Motor neuron (in vitro differentiated cells): ENCODE measurements around the gene DNAJC30. TPM values are rescaled to one million over a fixed set of nuclear protein-coding genes. Genes with fewer than 3 reads are reported as not detected.

Source experiments
- ATAC-seq, 8 experiments: fragments of 200-7000 bp; cut with Tn5 transposase; replicated peaks in 6 of 8; 2 replicates each; pipeline ENCODE4 v1.8.0; 2021; ENCODE audit warnings: mild to moderate bottlenecking in 8 of 8, moderate library complexity in 8 of 8
- H3K27ac ChIP-seq, 2 donors: fragments of 250-450 bp; sonication (Bioruptor Pico); 2 replicates each; pipeline ENCODE4 v1.9.0; 2021; ENCODE audit warnings: antibody characterized with exemption in 2 of 2, mild to moderate bottlenecking in 2 of 2, moderate library complexity in 1 of 2
- H3K4me1 ChIP-seq, 2 donors: fragments of 250-450 bp; sonication (Bioruptor Pico); replicated peaks in 1 of 2; 2 replicates each; pipeline ENCODE4 v1.6.1; 2021; ENCODE audit warnings: antibody characterized with exemption in 2 of 2, mild to moderate bottlenecking in 2 of 2, moderate library complexity in 1 of 2
- H3K4me3 ChIP-seq, 5 donors: fragments of 250-450 bp; sonication (Bioruptor Pico); 2 replicates each; pipeline ENCODE4 v1.9.0; 2021; ENCODE audit warnings: antibody characterized with exemption in 5 of 5, mild to moderate bottlenecking in 5 of 5, moderate library complexity in 4 of 5
- WGBS, 10 experiments: fragments of 450-650 bp; shearing (Covaris generic); methylation state at CpG; one replicate each; pipeline ENCODE4 v1.0.0; 2022; 5-methylcytosine and 5-hydroxymethylcytosine counted together
- in situ Hi-C, 9 experiments: fragments of 400-800 bp; cut with MboI; loops; one replicate each; pipeline ENCODE4 v1.15.0; 2021; ENCODE audit warnings: low sequenced_read_pairs in 9 of 9, low pct_unique_long_range_greater_than_20kb in 2 of 9; ENCODE audit not compliant: unreplicated experiment in 9 of 9
- total RNA-seq, 8 experiments: library from RNA; unstranded; fragments of 300-600 nt; gene quantifications; 2 replicates each; pipeline versions ENCODE4 v1.2.3 to v1.2.4, GENCODE V29; 2022

DNAJC30 gene
- total RNA-seq, 8 experiments from 2014 or later, result 5.1 to 13.9 (median 7.8) TPM

- ATAC-seq, result no peak
- Histone ChIP-seq H3K27ac (no peak overlapping the region), H3K4me1 (peaks cover 0 to 5% of the 10 kb centered on the region in 2 donors), H3K4me3 (no peak overlapping the region)
- in situ Hi-C loops, result loop anchor here in 1 of 9 experiments (25.0 kb wide), 1 partner anchor 112 kb away; no protein-coding TSS in a partner anchor
- 0 to 89% (median 14%) methylated on average over 1 to 4 of the region's 9 CpGs; no CpG with 5 or more reads in 5 of the 10 experiments for WGBS, 10 experiments
Measured at GRCh38 chr7:73649576-73649975, 33.7 kb downstream of the DNAJC30 start.

DNA sequence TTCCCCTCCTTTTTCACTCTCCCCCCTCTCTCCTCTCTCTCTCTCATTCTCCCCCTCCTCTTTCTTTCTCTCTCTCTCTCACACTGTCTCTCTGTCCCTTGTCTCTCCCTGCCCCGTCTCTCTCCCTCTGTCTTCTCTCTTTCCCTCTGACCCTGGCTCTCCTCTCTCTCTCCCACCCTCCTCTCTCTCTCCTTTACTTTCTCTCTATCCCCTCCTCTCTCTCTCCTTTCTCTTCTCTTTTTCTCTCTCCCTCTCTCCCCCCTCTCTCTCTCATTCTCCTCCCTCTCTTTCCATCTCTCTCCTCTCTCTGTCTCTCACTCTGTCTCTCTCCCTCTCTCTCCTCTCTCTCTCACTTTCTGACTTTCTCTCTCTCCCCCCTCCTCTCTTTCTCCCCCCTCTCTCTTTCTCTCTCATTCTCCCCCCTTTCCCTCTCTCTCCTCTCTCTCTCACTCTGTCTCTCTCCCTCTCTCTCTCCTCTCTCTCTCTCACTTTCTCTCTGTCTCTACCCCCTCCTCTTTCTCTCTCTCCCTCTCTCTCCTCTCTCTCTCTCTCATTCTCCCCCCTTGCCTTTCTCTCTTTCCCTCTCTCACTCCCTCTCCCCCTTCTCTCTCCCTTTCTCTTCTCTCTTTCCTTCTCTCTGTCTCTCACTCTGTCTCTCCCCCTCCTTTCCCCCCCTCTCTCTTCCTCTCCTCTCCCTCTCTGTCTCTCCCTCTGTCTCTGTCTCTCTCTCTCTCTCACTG, 34.5 kb downstream of the DNAJC30 start:
- no peak overlapping the region for H3K4me3 ChIP-seq
- 26 to 78% (median 49%) methylated on average over 1 of the region's 1 CpG; no CpG with 5 or more reads in 4 of the 10 experiments for WGBS, 10 experiments

GRCh38 chr7:73647725-73648592, 35.3 kb downstream of the DNAJC30 start:
- in situ Hi-C loops, result loop anchor here in 1 of 9 experiments (25.0 kb wide), 1 partner anchor 111 kb away; no protein-coding TSS in a partner anchor
- Histone ChIP-seq H3K27ac (no peak overlapping the region), H3K4me1 (peaks cover 0 to 5% of the 10 kb centered on the region in 2 donors), H3K4me3 (peak overlapping the region; percentile 22 to 34 (median 28))
- WGBS, 10 experiments, result 2% methylated on average over 14 of the region's 62 CpGs; no CpG with 5 or more reads in 9 of the 10 experiments
- ATAC-seq, result peak; percentile 74 to 93 (median 90)

More for the DNA sequence above, 34.5 kb downstream of the DNAJC30 start:
- in situ Hi-C loops, result loop anchor here in 1 of 9 experiments (25.0 kb wide), 1 partner anchor 111 kb away; no protein-coding TSS in a partner anchor
- Histone ChIP-seq H3K4me1 (peaks cover 0 to 5% of the 10 kb centered on the region in 2 donors), H3K27ac (no peak overlapping the region)
- ATAC-seq, result no peak

GRCh38 chr7:73646785-73647724, 36.2 kb downstream of the DNAJC30 start:
- in situ Hi-C loops, result loop anchor here in 1 of 9 experiments (25.0 kb wide), 1 partner anchor 110 kb away; no protein-coding TSS in a partner anchor
- WGBS, 10 experiments, result 29 to 80% methylated on average over 1 of the region's 16 CpGs; no CpG with 5 or more reads in 8 of the 10 experiments
- peak in 6 of 8 experiments; percentile 5 to 29 (median 16) for ATAC-seq
- Histone ChIP-seq H3K27ac (no peak overlapping the region), H3K4me1 (peaks cover 0 to 5% of the 10 kb centered on the region in 2 donors), H3K4me3 (peak overlapping the region in 3 of 5 donors; percentile 25 to 34 (median 28))

- no peak for ATAC-seq
- Histone ChIP-seq H3K27ac (no peak overlapping the region), H3K4me1 (peaks cover 0 to 5% of the 10 kb centered on the region in 2 donors), H3K4me3 (no peak overlapping the region)
- in situ Hi-C loops, result loop anchor here in 1 of 9 experiments (25.0 kb wide), 1 partner anchor 108 kb away; no protein-coding TSS in a partner anchor
- WGBS, 10 experiments, result 0 to 76% (median 62%) methylated on average over 1 to 3 of the region's 4 CpGs; no CpG with 5 or more reads in 5 of the 10 experiments
Measured at GRCh38 chr7:73645643-73646174, 37.5 kb downstream of the DNAJC30 start.

DNA sequence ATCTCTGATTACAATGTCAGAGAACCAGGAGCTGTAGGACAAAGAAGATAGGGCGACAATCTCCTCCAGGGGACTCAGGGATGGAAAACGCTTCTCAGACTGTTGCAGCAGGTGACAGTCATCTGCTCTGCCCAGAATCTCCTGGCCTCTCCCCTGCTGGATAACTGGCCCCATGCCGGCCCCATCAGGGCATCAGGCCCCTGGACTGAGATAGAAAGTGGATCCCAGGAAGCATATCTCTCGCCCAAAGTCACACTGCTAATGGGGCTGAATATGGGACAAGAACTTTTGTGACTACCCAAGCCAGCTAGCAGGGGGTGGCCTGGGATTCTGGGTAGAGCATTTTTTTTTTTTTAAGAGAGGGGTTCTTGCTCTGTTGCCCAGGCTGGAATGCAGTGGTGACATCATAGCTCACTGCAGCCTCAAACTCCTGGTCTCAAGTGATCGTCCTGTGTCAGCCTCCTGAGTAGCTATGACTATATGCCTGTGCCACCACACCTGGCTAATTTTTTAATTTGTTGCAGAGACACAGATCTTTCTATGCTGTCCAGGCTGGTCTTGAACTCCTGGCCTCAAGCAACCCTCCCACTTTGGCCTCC, 38.5 kb downstream of the DNAJC30 start:
- no peak for ATAC-seq
- in situ Hi-C loops, result loop anchor here in 1 of 9 experiments (25.0 kb wide), 1 partner anchor 107 kb away; no protein-coding TSS in a partner anchor
- Histone ChIP-seq H3K27ac (no peak overlapping the region), H3K4me1 (peaks cover 0 to 5% of the 10 kb centered on the region in 2 donors), H3K4me3 (no peak overlapping the region)
- WGBS, 10 experiments, result 0 to 67% (median 56%) methylated on average over 1 to 5 of the region's 5 CpGs; no CpG with 5 or more reads in 4 of the 10 experiments

GRCh38 chr7:73642834-73643233, 40.4 kb downstream of the DNAJC30 start:
- Histone ChIP-seq H3K4me1 (peaks cover 0 to 2% of the 10 kb centered on the region in 2 donors), H3K4me3 (no peak overlapping the region), H3K27ac (no peak overlapping the region)
- in situ Hi-C loops, result loop anchor here in 1 of 9 experiments (25.0 kb wide), 1 partner anchor 106 kb away; no protein-coding TSS in a partner anchor
- WGBS, 10 experiments, result 50 to 60% (median 57%) methylated on average over 1 of the region's 2 CpGs; no CpG with 5 or more reads in 7 of the 10 experiments
- ATAC-seq, result no peak

DNA sequence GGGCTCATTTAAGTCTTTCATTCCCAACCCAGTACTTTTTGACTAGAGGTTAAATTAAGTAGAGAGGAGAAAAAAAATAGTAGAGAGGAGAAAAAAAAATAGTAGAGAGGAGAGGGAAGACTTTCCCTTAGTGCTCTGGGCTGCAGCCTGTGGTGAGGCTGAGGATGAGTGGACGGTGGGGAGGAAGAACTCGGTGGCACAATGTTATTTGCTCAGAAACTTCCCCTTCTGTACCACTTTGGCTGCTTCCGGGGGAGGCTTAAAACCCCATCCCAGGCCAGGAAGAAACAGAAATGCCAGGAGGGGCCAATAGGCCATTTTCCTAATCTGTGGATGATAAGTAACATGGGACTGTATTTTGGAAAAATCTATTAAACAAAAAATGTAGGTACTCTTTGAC, 44.3 kb downstream of the DNAJC30 start:
- H3K4me1 ChIP-seq, result no peaks in the 10 kb centered on the region
- ATAC-seq, result no peak
- in situ Hi-C loops, result loop anchor here in 1 of 9 experiments (25.0 kb wide), 1 partner anchor 102 kb away; no protein-coding TSS in a partner anchor
- no peak overlapping the region for H3K27ac ChIP-seq
- 41 to 100% (median 72%) methylated on average over 1 to 3 of the region's 3 CpGs; no CpG with 5 or more reads in 1 of the 10 experiments for whole genome bisulfite sequencing, 10 experiments
- H3K4me3 ChIP-seq, result no peak overlapping the region

DNA sequence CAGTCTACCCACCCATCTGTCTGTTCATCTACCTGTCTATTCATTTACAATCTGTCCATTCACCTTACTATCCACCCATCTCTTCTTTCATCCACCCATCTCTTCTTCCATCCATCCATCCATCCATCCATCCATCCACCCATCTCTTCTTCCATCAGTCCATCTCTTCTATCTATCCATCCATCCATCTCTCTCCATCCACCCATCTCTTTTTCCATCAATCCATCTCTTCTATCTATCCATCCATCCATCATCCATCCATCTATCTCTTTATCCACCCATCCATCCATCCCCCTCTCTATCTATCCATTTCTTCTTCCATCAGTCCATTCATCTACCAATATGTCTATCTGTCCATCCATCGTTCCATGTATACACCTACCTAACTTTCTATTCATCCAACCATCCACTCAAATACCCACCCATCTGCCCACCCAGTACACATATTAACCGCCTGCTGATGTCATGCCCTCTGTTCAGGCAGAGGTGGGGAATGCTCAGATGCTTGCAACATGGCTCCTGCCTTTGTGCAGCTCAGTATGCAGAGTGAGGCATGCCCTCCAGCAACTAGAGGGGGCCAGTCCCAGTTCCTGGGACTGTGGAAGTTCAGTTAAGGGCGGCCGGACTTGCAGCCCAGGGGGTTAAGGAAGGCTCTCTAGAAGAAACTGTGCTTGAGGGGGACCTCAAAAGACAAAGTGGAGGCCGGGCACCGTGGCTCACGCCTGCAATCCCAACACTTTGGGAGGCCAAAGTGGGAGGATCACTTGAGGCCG, 47.6 kb downstream of the DNAJC30 start:
- H3K27ac ChIP-seq, result no peak overlapping the region
- no peak for ATAC-seq
- no peaks in the 10 kb centered on the region for H3K4me1 ChIP-seq
- in situ Hi-C loops, result loop anchor here in 1 of 9 experiments (25.0 kb wide), 1 partner anchor 98 kb away; no protein-coding TSS in a partner anchor
- 0 to 100% (median 83%) methylated on average over 1 to 5 of the region's 8 CpGs; no CpG with 5 or more reads in 3 of the 10 experiments for WGBS, 10 experiments
- H3K4me3 ChIP-seq, result no peak overlapping the region

DNA sequence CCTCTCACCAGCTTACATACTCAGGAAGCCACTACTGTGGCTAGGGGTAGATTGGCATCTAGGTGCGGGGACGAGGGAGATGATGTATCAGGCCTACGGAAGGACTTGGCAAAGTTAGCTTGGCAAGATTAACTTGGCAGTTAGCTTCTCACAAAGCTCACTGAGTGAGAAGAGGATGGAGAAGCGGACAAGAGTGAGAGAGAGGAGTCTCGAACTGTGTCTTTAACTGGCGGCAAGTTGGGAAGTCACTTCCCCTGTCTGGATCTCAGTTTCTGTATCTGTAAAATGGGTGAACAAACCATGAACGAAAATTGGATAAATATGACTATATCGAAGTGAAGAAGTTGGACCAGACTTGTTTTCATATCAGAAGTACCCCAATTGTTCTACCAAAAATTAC, 49.4 kb downstream of the DNAJC30 start:
- no peak for ATAC-seq
- 52 to 85% (median 80%) methylated on average over 1 to 8 of the region's 8 CpGs; no CpG with 5 or more reads in 3 of the 10 experiments for WGBS, 10 experiments
- in situ Hi-C loops, result loop anchor here in 1 of 9 experiments (25.0 kb wide), 1 partner anchor 97 kb away; no protein-coding TSS in a partner anchor
- no peaks in the 10 kb centered on the region for H3K4me1 ChIP-seq
- H3K4me3 ChIP-seq, result no peak overlapping the region
- no peak overlapping the region for H3K27ac ChIP-seq
